H9 (cell line): ENCODE data around the gene CRY2. TPM values are rescaled to one million over a fixed set of nuclear protein-coding genes. Genes with fewer than 3 reads are reported as not detected.
A peak's percentile ranks its signal among the peaks of the same experiment; 100 is the strongest.

Experiments used
- DNase-seq: peaks from one replicate; pipeline ENCODE4 v3.0.0-alpha.2; 2017
- H2AFZ ChIP-seq: one replicate; pipeline ENCODE4 v1.6.1; 2013; ENCODE audit warnings: mild to moderate bottlenecking, low read length, control low read depth, moderate library complexity
- H2AK5ac ChIP-seq: 2 replicates; pipeline ENCODE4 v1.6.1; 2013; ENCODE audit warnings: low read length, control low read depth, mixed read lengths; ENCODE audit not compliant: insufficient read length
- H2BK120ac ChIP-seq: one replicate; pipeline ENCODE4 v1.6.1; 2013; ENCODE audit warnings: low read depth, mild to moderate bottlenecking, low read length, control low read depth, inconsistent platforms; ENCODE audit not compliant: poor library complexity, severe bottlenecking
- H2BK12ac ChIP-seq: 2 replicates; pipeline ENCODE4 v1.6.1; 2013; ENCODE audit warnings: low read length, control low read depth, mixed read lengths, low read depth; ENCODE audit not compliant: insufficient read length
- H2BK15ac ChIP-seq: 2 replicates; pipeline ENCODE4 v1.6.1; 2013; ENCODE audit warnings: low read depth, low read length, control low read depth
- H2BK20ac ChIP-seq: one replicate; pipeline ENCODE4 v1.6.1; 2013; ENCODE audit warnings: low read depth, mild to moderate bottlenecking, low read length, control low read depth, inconsistent platforms; ENCODE audit not compliant: poor library complexity, severe bottlenecking
- H2BK5ac ChIP-seq: 2 replicates; pipeline ENCODE4 v1.6.1; 2013; ENCODE audit warnings: low read length, control low read depth, mixed read lengths; ENCODE audit not compliant: insufficient read length
- H3K14ac ChIP-seq: 2 replicates; pipeline ENCODE4 v1.6.1; 2013; ENCODE audit warnings: low read length, control low read depth; ENCODE audit not compliant: insufficient read depth
- H3K18ac ChIP-seq: 2 replicates; pipeline ENCODE4 v1.6.1; 2013; ENCODE audit warnings: low read depth, mild to moderate bottlenecking, mixed read lengths, low read length, control low read depth; ENCODE audit not compliant: insufficient read length
- H3K23ac ChIP-seq: 2 replicates; pipeline ENCODE4 v1.6.1; 2013; ENCODE audit warnings: low read length, control low read depth, mixed read lengths, low read depth; ENCODE audit not compliant: insufficient read length
- H3K23me2 ChIP-seq: 2 replicates; pipeline ENCODE4 v1.6.1; 2013; ENCODE audit warnings: low read depth, mild to moderate bottlenecking, mixed read lengths, low read length, control low read depth; ENCODE audit not compliant: insufficient read length, poor library complexity, severe bottlenecking
- H3K27ac ChIP-seq: 2 replicates; pipeline ENCODE4 v1.5.1; 2013; ENCODE audit warnings: low read length, control low read depth, mixed read lengths, low read depth; ENCODE audit not compliant: insufficient read length
- H3K27me3 ChIP-seq: 2 replicates; pipeline ENCODE4 v1.6.1; 2013; ENCODE audit warnings: low read length, control low read depth, inconsistent platforms; ENCODE audit not compliant: insufficient read depth
- H3K4ac ChIP-seq: 2 replicates; pipeline ENCODE4 v1.6.1; 2013; ENCODE audit warnings: low read depth, mild to moderate bottlenecking, control low read depth, inconsistent platforms, low read length, moderate library complexity
- H3K4me1 ChIP-seq: 2 replicates; pipeline ENCODE4 v1.6.1; 2013; ENCODE audit warnings: low read length, control low read depth, inconsistent platforms; ENCODE audit not compliant: insufficient read depth
- H3K4me2 ChIP-seq: 2 replicates; pipeline ENCODE4 v1.6.1; 2013; ENCODE audit warnings: low read length, control low read depth, mixed read lengths; ENCODE audit not compliant: insufficient read length, insufficient read depth
- H3K56ac ChIP-seq: 2 replicates; pipeline ENCODE4 v1.6.1; 2013; ENCODE audit warnings: low read depth, mild to moderate bottlenecking, mixed read lengths, low read length, control low read depth; ENCODE audit not compliant: insufficient read length
- H3K79me1 ChIP-seq: 2 replicates; pipeline ENCODE4 v1.6.1; 2013; ENCODE audit warnings: low read depth, mild to moderate bottlenecking, moderate library complexity, low read length, control low read depth, inconsistent platforms; ENCODE audit not compliant: insufficient read depth, poor library complexity, severe bottlenecking
- H3K79me2 ChIP-seq: 2 replicates; pipeline ENCODE4 v1.6.1; 2013; ENCODE audit warnings: low read length, control low read depth, inconsistent platforms; ENCODE audit not compliant: insufficient read depth
- H3K9ac ChIP-seq: 2 replicates; pipeline ENCODE4 v1.6.1; 2013; ENCODE audit warnings: low read length, control low read depth, mixed read lengths; ENCODE audit not compliant: insufficient read length; ENCODE audit errors: extremely low read depth
- H3K9me3 ChIP-seq: one replicate; pipeline ENCODE4 v1.6.1; 2013; ENCODE audit warnings: low read depth, low read length, inconsistent platforms; ENCODE audit not compliant: control insufficient read depth
- H3T11ph ChIP-seq: one replicate; pipeline ENCODE4 v1.6.1; 2013; ENCODE audit warnings: mild to moderate bottlenecking, low read length, control low read depth, inconsistent platforms
- H4K20me1 ChIP-seq: one replicate; pipeline ENCODE4 v1.6.1; 2013; ENCODE audit not compliant: control insufficient read depth, insufficient read length, insufficient read depth
- H4K5ac ChIP-seq: 2 replicates; pipeline ENCODE4 v1.6.1; 2013; ENCODE audit warnings: low read depth, mild to moderate bottlenecking, mixed read lengths, low read length, control low read depth; ENCODE audit not compliant: insufficient read length
- H4K8ac ChIP-seq: replicated peaks from 2 replicates; pipeline ENCODE4 v1.6.1; 2013; ENCODE audit warnings: low read length, control low read depth, mixed read lengths, low read depth; ENCODE audit not compliant: insufficient read length
- H4K91ac ChIP-seq: 2 replicates; pipeline ENCODE4 v1.6.1; 2013; ENCODE audit warnings: low read depth, mild to moderate bottlenecking, moderate library complexity, mixed read lengths, low read length, control low read depth; ENCODE audit not compliant: insufficient read length
- H3K27ac Mint-ChIP-seq, 3 experiments: 2 replicates in 2 of 3; 3 replicates in 1 of 3; pipeline ENCODE4 v1.8.0; 2020 to 2021; ENCODE audit warnings: mixed read lengths in 3 of 3, mild to moderate bottlenecking in 1 of 3, moderate library complexity in 1 of 3
- H3K27me3 Mint-ChIP-seq: 2 replicates; pipeline ENCODE4 v1.8.0; 2021; ENCODE audit warnings: low read depth, mild to moderate bottlenecking, moderate library complexity, mixed read lengths
- H3K36me3 Mint-ChIP-seq, 3 experiments: 2 replicates in 2 of 3; 3 replicates in 1 of 3; pipeline ENCODE4 v1.8.0; 2020 to 2021; ENCODE audit warnings: low read depth in 3 of 3, mixed read lengths in 3 of 3; ENCODE audit not compliant: insufficient read depth in 1 of 3
- H3K4me1 Mint-ChIP-seq, 2 experiments: 2 replicates each; pipeline ENCODE4 v1.8.0; 2020; ENCODE audit warnings: mixed read lengths in 2 of 2
- H3K4me3 Mint-ChIP-seq, 2 experiments: 2 replicates in 1 of 2; 3 replicates in 1 of 2; pipeline ENCODE4 v1.8.0; 2020 to 2021; ENCODE audit warnings: mild to moderate bottlenecking in 2 of 2, mixed read lengths in 2 of 2, moderate library complexity in 1 of 2
- H3K9me3 Mint-ChIP-seq, 2 experiments: 2 replicates in 1 of 2; 3 replicates in 1 of 2; pipeline ENCODE4 v1.8.0; 2020; ENCODE audit warnings: mild to moderate bottlenecking in 2 of 2, mixed read lengths in 2 of 2, moderate library complexity in 1 of 2
- CTCF ChIP-seq: fragments of 200-600 bp; sonication (generic); conservative IDR thresholded peaks from 3 replicates; pipeline ENCODE4 v1.8.0; 2021; ENCODE audit warnings: antibody characterized with exemption, mild to moderate bottlenecking
- WGBS: extraction: QIAGEN DNeasy Blood & Tissue Kit; methylation state at CpG from one replicate; pipeline ENCODE4 v1.1.7; 2013; ENCODE audit warnings: missing lambda C conversion rate, low lambda C conversion rate, mixed read lengths; ENCODE audit not compliant: insufficient read length; ENCODE audit errors: extremely low coverage; 5-methylcytosine and 5-hydroxymethylcytosine counted together
- total RNA-seq: library from RNA; stranded (reverse); gene quantifications from 2 replicates; pipeline ENCODE4 v1.2.1, GENCODE V29; 2021

Gene CRY2
- total RNA-seq, 1 experiment from 2014 or later, result 14.4 TPM

- no peak for DNase-seq
- H3K27me3 ChIP-seq, result peaks cover 2% of the 10 kb centered on the region; the same call in 1 of the 2 replicates
- H3K4me2 ChIP-seq, result peak overlapping the region; percentile 7
- H2BK120ac ChIP-seq, result no peak overlapping the region
- H2AK5ac ChIP-seq, result no peak overlapping the region
- H4K5ac ChIP-seq, result no peak overlapping the region
- H3K18ac ChIP-seq, result no peak overlapping the region
- no peak overlapping the region for H2BK20ac ChIP-seq
- H3K4me1 ChIP-seq, result no peaks in the 10 kb centered on the region; the same call in 1 of the 2 replicates
- H3K27ac Mint-ChIP-seq, result peak overlapping the region in 1 of 3 experiments; percentile 59; a peak in 1 of 7 replicates
- no CpG with 5 or more reads among the region's 7 CpGs for WGBS
- H3K27me3 Mint-ChIP-seq, result peaks cover 16% of the 10 kb centered on the region
- no peak overlapping the region for H4K8ac ChIP-seq
- H3K4me1 Mint-ChIP-seq, result peaks cover 20 to 21% of the 10 kb centered on the region in 2 experiments
- no peaks in the 10 kb centered on the region for H3K79me2 ChIP-seq
- H3K9ac ChIP-seq, result no peak overlapping the region
- H3K56ac ChIP-seq, result no peak overlapping the region
- H3K79me1 ChIP-seq, result no peaks in the 10 kb centered on the region
- peaks cover 0 to 2% of the 10 kb centered on the region in 2 experiments; a peak in 1 of 5 replicates for H3K9me3 Mint-ChIP-seq
- no peak overlapping the region for H2BK5ac ChIP-seq
- H2BK12ac ChIP-seq, result no peak overlapping the region
- TF ChIP-seq CTCF, result no peak
- H2BK15ac ChIP-seq, result no peak overlapping the region
- peaks cover 0 to 15% (median 15%) of the 10 kb centered on the region in 3 experiments; a peak in 5 of 7 replicates for H3K36me3 Mint-ChIP-seq
- no peak overlapping the region for H3T11ph ChIP-seq
- H2AFZ ChIP-seq, result no peak overlapping the region
- no peaks in the 10 kb centered on the region for H4K20me1 ChIP-seq
- H3K4me3 Mint-ChIP-seq, result peak overlapping the region in 1 of 2 experiments; percentile 58; a peak in 1 of 5 replicates
- no peak overlapping the region for H3K14ac ChIP-seq
- peaks cover 14% of the 10 kb centered on the region for H3K23me2 ChIP-seq
- no peak overlapping the region for H3K23ac ChIP-seq
- no peaks in the 10 kb centered on the region for H3K9me3 ChIP-seq
- no peak overlapping the region for H4K91ac ChIP-seq
- no peak overlapping the region for H3K27ac ChIP-seq
- no peak overlapping the region for H3K4ac ChIP-seq
Observed at GRCh38 chr11:45806937-45807791, 40.1 kb upstream of the CRY2 start.
